Stomach (tissue), 9 donors: ENCODE data around the gene KRTAP5-3. TPM values are rescaled to one million over a fixed set of nuclear protein-coding genes. Genes with fewer than 3 reads are reported as not detected.

Experiments used
- DNase-seq, 2 donors: peaks; one replicate each; pipeline versions ENCODE4 v3.0.0 to v3.0.0-alpha.2; 2013 to 2019
- H3K27ac ChIP-seq, 5 donors: fragments of 200-600 bp in 4 of 5; sonication (generic) in 4 of 5; one replicate each; pipeline ENCODE4 v1.5.1; 2013 to 2019; ENCODE audit warnings: mild to moderate bottlenecking in 1 of 5, moderate library complexity in 1 of 5
- H3K27me3 ChIP-seq, 3 donors: fragments of 200-600 bp; sonication (generic); one replicate each; pipeline ENCODE4 v1.5.1; 2017 to 2019; ENCODE audit warnings: mixed run types in 1 of 3
- H3K36me3 ChIP-seq, 4 donors: fragments of 200-600 bp; sonication (generic); 1 replicate in 3 of 4; 2 replicates in 1 of 4; pipeline ENCODE4 v1.5.1; 2016 to 2019
- H3K4me1 ChIP-seq, 4 donors: fragments of 200-600 bp; sonication (generic); one replicate each; pipeline ENCODE4 v1.5.1; 2016 to 2019
- H3K4me3 ChIP-seq, 4 donors: fragments of 200-600 bp; sonication (generic) in 3 of 4; one replicate each; pipeline ENCODE4 v1.5.1; 2016 to 2019; ENCODE audit warnings: mild to moderate bottlenecking in 1 of 4
- H3K9me3 ChIP-seq, 4 donors: fragments of 200-600 bp; sonication (generic); one replicate each; pipeline ENCODE4 v1.5.1; 2016 to 2019
- EP300 ChIP-seq: sonication (generic); formaldehyde crosslinking; IDR thresholded peaks from one replicate; pipeline ENCODE4 v1.6.1; 2017; ENCODE audit warnings: antibody characterized with exemption
- POLR2A ChIP-seq, 4 donors: fragments of 450-650 bp; IDR thresholded peaks; one replicate each; pipeline ENCODE4 v1.6.1; 2016; ENCODE audit warnings: antibody characterized with exemption in 4 of 4, control low read depth in 2 of 4, mild to moderate bottlenecking in 1 of 4, moderate library complexity in 1 of 4
- POLR2AphosphoS5 ChIP-seq, 3 donors: sonication (generic); formaldehyde crosslinking; IDR thresholded peaks; one replicate each; pipeline ENCODE4 v1.6.1; 2016; ENCODE audit warnings: antibody characterized with exemption in 3 of 3
- WGBS, 5 donors: extraction: QIAGEN DNeasy Blood & Tissue Kit in 3 of 5; methylation state at CpG; one replicate each; pipeline versions ENCODE4 v1.1.5 to v1.1.7; 2013 to 2018; 5-methylcytosine and 5-hydroxymethylcytosine counted together
- intact Hi-C: fragments of 100-400 bp; cut with DNase I; formaldehyde crosslinking; loops from one replicate; pipeline ENCODE4 v1.15.1; 2023; ENCODE audit warnings: low total_unique reads
- polyA plus RNA-seq, 3 donors: library from polyadenylated mRNA; stranded (reverse); fragments of 200-250 nt; gene quantifications; one replicate each; pipeline ENCODE4 v1.2.3, GENCODE V29; 2013
- total RNA-seq, 5 donors: library from RNA; depleted of rRNA; stranded (reverse); fragments of >200 nt; gene quantifications; one replicate each; pipeline versions ENCODE4 v1.1.0 to v1.2.3, GENCODE V29; 2014 to 2016
- TF ChIP-seq, protein P1 (sequence below), 7 experiments: fragments of 450-650 bp in 4 of 7; fragments of 200-600 bp in 3 of 7; sonication (generic) in 3 of 7; IDR thresholded peaks; one replicate each; pipeline ENCODE4 v1.5.1; 2016 to 2019; ENCODE audit warnings: antibody characterized with exemption in 7 of 7, control low read depth in 2 of 7, mild to moderate bottlenecking in 1 of 7
- donor health status: healthy with polysubstance abuse.
- donor health status: Bipolar disorder and iron deficiency.
- donor health status: healthy.

KRTAP5-3 gene
- total and polyA plus RNA-seq, 8 donors: not detected

GRCh38 chr11:1644601-1645356, 36.5 kb upstream of the KRTAP5-3 start:
- Histone ChIP-seq H3K27ac (no peak overlapping the region), H3K27me3 (peaks cover 0 to 42% (median 11%) of the 10 kb centered on the region in 3 donors), H3K4me3 (no peak overlapping the region), H3K4me1 (peaks cover 0 to 5% (median 2%) of the 10 kb centered on the region in 4 donors), H3K9me3 (no peaks in the 10 kb centered on the region), H3K36me3 (no peaks in the 10 kb centered on the region)
- TF ChIP-seq POLR2A (IDR thresholded peaks at IDR 0.05) (no peak), EP300 (no peak), POLR2AphosphoS5 (IDR thresholded peaks at IDR 0.05) (no peak)
- TF ChIP-seq, protein P1, sequence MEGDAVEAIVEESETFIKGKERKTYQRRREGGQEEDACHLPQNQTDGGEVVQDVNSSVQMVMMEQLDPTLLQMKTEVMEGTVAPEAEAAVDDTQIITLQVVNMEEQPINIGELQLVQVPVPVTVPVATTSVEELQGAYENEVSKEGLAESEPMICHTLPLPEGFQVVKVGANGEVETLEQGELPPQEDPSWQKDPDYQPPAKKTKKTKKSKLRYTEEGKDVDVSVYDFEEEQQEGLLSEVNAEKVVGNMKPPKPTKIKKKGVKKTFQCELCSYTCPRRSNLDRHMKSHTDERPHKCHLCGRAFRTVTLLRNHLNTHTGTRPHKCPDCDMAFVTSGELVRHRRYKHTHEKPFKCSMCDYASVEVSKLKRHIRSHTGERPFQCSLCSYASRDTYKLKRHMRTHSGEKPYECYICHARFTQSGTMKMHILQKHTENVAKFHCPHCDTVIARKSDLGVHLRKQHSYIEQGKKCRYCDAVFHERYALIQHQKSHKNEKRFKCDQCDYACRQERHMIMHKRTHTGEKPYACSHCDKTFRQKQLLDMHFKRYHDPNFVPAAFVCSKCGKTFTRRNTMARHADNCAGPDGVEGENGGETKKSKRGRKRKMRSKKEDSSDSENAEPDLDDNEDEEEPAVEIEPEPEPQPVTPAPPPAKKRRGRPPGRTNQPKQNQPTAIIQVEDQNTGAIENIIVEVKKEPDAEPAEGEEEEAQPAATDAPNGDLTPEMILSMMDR (IDR thresholded peaks at IDR 0.05): no peak
- 77 to 85% (median 80%) methylated on average over 9 to 20 of the region's 20 CpGs for WGBS, 5 donors
- no peak for DNase-seq
- intact Hi-C loops: no loop called here

GRCh38 chr11:1643146-1643690, 35.0 kb upstream of the KRTAP5-3 start:
- peaks cover 0 to 54% (median 23%) of the 10 kb centered on the region in 3 donors for H3K27me3 ChIP-seq
- intact Hi-C loops: no loop called here
- TF ChIP-seq POLR2A (IDR thresholded peaks at IDR 0.05) (no peak), POLR2AphosphoS5 (IDR thresholded peaks at IDR 0.05) (no peak), EP300 (no peak)
- TF ChIP-seq, protein P1 (IDR thresholded peaks at IDR 0.05): no peak
- H3K4me3 ChIP-seq: no peak overlapping the region
- no peak for DNase-seq
- H3K9me3 ChIP-seq: no peaks in the 10 kb centered on the region
- peaks cover 0 to 15% (median 10%) of the 10 kb centered on the region in 4 donors for H3K4me1 ChIP-seq
- H3K36me3 ChIP-seq: no peaks in the 10 kb centered on the region
- no peak overlapping the region for H3K27ac ChIP-seq
- 87 to 95% (median 93%) methylated on average over 17 to 20 of the region's 20 CpGs for WGBS, 5 donors

DNA sequence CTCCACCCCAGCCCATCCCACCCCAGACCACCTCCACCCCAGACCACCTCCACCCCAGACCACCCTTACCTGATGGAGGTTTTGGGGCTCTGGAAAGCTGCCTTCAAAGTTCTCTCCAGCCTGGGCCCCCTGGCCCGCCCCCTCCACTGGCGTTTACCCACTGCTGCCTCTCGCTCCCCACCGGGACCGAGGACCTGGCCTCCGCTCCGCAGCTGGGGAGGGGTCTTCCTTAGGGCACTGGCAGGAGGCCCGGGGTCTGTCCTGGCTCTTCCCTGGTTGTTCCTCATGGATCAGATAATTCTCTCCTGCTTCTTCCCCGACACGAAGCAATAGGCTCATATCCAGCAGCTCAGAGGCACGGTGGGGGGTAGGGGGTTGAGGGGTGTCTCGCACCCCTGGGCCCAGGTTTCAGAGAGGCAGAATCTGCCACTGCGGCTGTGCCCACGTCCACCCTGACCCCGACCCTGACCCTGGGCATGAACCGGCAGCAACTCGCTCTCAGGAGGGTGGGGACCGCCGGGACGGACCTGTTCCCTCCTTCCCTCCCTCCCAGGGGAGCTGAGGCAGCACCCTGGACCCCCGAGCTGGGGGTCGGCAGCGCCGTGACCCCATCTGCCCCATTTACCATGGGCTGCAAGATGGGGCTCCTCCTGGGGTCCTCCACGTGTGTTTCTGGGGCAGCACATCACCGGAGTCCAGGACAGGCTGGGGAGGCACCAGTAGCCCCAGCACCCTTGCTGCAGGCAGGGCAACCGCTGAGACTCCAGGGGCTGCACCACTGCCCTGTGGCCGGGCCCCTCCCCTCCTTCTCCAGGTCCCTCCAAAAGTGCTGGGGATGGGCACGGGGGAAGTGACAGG, 34.3 kb upstream of the KRTAP5-3 start:
- H3K27ac ChIP-seq: no peak overlapping the region
- H3K27me3 ChIP-seq: peaks cover 0 to 57% (median 23%) of the 10 kb centered on the region in 3 donors
- 75 to 81% (median 77%) methylated on average over 20 to 29 of the region's 29 CpGs for WGBS, 5 donors
- H3K4me1 ChIP-seq: peaks cover 0 to 15% (median 10%) of the 10 kb centered on the region in 4 donors
- intact Hi-C loops: no loop called here
- no peaks in the 10 kb centered on the region for H3K36me3 ChIP-seq
- H3K4me3 ChIP-seq: no peak overlapping the region
- H3K9me3 ChIP-seq: no peaks in the 10 kb centered on the region
- TF ChIP-seq POLR2AphosphoS5 (IDR thresholded peaks at IDR 0.05): no peak
- DNase-seq: no peak

- Histone ChIP-seq H3K4me1 (peaks cover 0 to 15% (median 10%) of the 10 kb centered on the region in 4 donors), H3K36me3 (no peaks in the 10 kb centered on the region), H3K4me3 (no peak overlapping the region), H3K27ac (no peak overlapping the region), H3K9me3 (no peaks in the 10 kb centered on the region), H3K27me3 (peaks cover 0 to 69% (median 23%) of the 10 kb centered on the region in 3 donors)
- no peak for DNase-seq
- WGBS, 5 donors: 79 to 90% (median 86%) methylated on average over 9 to 15 of the region's 15 CpGs
- intact Hi-C loops: no loop called here
- TF ChIP-seq, protein P1 (IDR thresholded peaks at IDR 0.05): no peak
- TF ChIP-seq EP300: no peak
- no peak for TF ChIP-seq POLR2A (IDR thresholded peaks at IDR 0.05)
- TF ChIP-seq POLR2AphosphoS5 (IDR thresholded peaks at IDR 0.05): no peak
Measured at GRCh38 chr11:1641096-1641495, 32.8 kb upstream of the KRTAP5-3 start.
